GM21825 (cell line): Measurements from ENCODE around the gene TCIRG1.
A peak's percentile ranks its signal among the peaks of the same experiment; 100 is the strongest.

ENCODE experiments used
- ATAC-seq: cut with Tn5 transposase; IDR thresholded peaks from one replicate; pipeline ENCODE4 v1.9.1; 2021; ENCODE audit warnings: mild to moderate bottlenecking, moderate library complexity; ENCODE audit not compliant: unreplicated experiment

Gene TCIRG1

DNA sequence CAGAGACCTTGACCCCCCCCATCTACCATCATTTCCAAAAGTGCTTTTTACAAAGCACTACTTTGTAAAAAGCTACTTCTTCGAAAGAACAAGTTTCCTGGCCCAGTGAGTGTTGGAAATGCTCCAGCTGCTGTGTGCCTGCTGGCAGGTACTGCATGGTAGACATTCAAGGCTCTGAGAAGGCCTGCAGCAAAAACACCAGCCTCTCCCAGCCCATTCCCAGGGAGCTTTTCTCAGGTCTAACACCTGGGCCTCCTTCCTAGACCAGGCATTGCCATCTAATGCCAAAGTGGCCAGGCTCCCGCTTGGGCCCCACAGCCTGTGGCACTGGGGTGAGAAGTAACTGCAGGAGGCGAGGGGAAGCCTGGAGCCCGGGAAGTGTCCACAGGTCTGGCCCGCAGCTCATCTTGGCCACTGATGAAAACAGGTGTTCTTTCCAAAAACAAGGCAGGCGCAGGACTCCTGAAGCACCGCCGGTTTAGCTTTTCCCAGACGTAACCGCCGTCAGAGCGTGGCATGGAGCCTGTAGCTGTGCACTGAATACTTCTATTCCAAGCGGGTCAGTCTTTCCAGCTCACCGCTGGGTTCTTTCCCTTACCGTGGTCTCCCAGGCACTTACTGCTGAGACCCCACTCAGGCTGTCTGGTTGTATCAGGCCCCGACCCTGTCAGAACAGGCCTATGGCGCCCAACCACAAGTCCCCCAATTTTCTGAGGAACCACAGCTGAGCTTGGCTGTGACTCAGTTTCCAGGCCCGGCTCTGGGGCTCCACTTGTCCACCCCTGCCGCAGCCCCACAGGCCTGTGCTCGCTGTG lies 1.2 kb upstream of the TCIRG1 start:
- ATAC-seq: no peak

DNA sequence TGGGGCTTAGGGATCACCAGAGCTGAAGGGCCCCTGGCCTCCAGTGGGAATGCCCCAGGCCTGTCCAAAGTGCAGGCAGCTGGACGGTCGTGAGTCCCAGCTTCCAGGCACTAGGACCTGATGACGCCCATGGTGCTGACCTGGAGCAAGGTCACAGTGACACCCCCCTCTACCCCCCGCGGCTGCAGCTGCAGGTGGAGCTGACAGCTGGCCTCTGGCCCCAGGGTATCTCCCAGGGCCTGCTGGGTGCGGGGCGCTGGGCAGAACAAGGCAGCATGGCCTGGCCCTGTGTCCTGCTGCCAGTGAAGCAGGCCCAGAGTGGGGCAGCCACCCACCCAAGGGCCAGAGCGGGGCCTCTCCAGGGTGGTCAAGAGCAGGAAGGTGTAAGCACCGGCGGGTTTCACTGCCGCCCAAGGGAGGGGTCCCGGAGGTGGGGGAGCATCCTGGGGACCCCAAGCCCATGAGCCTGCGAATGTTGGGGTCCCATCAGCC lies 553 bp upstream of the TCIRG1 start:
- ATAC-seq: no peak

DNA sequence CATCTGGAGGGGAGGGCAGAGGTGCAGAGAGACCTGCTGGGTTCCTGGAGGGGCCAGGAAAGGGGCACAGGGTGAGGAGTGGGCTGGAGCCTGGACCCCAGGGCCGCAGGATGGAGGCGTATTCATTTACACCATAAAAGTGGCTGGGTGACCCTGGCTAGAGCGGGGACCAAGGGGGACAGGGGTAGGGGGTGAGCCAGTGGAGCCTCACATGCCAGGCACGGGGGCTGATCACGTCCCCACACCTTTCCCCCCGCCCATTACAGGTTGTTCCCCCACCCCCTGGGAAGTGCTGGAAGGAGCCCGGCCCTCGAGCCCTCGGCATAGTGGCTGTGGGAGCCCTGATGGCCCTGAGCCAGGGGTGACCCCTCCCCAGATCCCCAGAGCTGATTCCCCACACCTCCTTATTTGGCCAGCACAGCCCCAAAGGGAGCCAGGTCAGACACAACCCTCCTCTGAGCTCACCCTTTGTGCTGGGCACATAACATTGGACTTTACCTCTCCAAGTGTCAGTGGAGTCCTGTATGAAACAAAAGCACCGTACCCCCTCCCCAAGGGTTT lies 781 bp downstream of the TCIRG1 start:
- ATAC-seq: no peak

DNA sequence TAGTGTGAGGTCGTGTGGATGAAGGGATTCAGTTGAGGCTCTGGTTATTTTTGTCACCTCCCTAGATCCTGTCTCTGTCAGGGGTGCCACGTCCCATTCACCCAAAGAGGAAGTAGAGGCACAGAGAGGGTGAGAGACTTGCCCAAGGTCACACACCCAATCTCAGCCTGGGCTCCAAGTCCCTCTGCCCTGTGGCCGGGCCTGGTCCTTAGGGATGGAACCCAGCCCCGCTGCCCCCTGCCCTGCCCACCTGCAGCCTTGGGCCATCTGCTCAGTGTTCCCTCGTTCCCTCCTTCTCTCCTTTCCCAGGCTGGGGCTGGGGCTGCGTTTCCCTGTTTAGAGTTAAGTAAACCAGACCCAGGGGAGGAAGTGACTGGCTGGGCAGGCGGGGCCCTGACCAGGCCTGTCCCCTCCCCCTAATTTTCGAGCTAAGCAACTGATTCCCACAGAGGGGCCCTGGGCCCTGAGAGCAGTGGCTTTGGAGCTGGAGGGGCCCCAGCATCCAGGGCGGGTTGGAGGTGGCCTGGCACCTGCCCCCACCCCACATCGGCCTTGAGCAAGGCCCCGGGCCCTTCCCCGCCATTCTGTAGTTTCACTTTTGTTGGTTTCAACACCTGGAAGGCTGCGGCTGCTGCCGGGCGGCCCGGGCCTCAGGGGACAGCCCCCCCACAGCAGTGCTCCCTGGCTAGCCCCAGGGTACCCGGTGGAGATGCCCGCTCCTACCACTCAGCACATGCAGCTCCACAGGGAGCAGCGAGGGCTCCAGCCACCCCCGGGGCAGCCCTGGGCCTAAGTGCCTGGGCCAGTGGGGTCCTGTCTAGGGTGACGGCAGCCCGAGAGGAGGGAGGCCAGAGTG lies 1.5 kb downstream of the TCIRG1 start:
- ATAC-seq: peak; percentile 41

DNA sequence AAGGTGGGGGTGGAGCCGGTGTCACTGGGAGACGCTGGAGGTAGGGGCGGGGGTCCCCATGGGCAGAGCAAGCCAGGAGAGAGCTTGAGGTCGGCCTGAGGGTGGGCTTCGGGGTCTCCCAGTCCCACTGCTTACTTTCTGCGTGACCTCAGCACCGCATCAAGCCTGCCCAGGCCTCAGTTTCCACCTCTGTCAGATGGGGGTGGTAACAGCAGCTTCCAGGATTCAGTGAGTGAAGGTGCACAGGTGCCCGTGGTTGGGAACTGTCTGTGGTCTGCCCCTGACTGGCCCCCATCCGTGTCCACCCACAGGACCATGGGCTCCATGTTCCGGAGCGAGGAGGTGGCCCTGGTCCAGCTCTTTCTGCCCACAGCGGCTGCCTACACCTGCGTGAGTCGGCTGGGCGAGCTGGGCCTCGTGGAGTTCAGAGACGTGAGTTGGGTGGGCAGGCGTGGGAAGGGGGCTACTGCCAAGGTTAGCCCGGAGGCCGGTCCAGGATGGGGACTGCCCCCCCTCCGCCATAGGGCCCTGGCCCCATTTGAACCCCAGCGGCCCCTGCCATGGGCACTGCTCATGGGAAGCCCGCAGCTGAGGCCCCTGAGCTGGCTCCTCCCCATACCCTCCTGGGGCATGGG lies 2.2 kb downstream of the TCIRG1 start:
- no peak for ATAC-seq

DNA sequence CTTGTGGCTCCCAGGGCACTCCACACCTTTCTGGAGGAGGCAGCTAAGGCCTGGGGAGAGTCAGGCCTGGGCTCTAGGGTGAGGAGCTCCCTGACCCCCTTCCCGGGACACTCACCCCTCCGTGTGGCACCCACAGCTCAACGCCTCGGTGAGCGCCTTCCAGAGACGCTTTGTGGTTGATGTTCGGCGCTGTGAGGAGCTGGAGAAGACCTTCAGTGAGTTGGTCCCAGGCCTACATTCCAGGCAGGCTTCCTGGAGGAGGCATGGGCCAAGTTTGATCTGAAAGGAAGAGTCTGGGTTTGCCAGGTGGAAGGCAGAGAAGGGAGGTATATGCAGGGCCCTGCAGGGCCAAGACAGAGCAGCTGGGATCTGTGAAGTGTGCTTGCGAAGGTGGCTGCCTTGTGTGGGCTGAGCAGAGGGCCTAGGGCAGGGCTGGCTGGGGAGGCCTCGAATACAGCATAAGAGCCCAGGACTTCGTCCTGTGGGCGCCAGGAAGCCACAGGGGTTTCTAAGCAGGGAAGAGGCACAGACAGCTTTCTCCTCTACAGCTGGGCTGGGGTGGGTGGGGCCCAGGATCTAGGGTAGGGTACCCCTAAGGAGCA lies 2.9 kb downstream of the TCIRG1 start:
- no peak for ATAC-seq

DNA sequence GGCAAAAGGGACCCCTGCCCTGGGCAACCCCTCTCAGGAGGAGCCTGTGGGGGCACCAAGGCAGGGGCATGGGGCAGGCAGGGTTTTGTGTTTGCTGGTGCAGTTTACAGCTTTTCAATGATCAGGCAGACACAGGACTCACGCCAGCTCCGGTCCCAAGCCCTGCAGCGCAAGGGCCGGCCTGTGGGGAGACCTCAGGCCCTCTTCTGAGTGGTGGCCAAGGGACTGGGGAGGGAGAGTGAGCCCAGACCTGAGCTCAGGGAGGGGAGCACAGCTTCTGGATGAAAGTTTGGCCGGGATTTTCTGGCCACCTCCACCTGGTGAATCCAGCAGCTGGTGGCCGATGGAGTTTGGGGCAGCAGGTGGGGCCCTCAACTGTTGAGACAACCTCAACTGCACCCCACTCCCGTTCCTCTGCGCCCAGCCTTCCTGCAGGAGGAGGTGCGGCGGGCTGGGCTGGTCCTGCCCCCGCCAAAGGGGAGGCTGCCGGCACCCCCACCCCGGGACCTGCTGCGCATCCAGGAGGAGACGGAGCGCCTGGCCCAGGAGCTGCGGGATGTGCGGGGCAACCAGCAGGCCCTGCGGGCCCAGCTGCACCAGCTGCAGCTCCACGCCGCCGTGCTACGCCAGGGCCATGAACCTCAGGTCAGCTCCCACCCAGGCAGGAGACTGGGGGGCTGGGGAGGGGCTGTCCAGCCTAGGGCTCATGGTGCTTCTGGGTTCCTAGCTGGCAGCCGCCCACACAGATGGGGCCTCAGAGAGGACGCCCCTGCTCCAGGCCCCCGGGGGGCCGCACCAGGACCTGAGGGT lies 3.6 kb downstream of the TCIRG1 start:
- ATAC-seq: no peak

DNA sequence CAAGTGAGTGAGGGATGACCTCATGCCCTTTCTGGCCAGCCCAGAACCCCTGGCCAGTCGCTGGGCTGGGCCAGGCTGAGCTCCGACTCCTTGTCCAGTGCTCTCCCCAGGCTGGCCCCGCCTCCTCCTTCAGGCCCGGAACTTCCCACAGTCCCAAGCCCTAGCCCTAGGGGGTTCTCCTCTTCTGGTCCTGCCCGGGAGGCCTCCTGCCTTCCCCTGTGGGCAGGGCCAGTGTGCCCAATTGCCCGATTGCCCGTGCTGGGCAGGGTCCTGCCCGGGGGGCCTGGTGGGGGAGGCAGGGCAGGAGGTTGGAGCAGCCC lies 4.2 kb downstream of the TCIRG1 start:
- no peak for ATAC-seq

DNA sequence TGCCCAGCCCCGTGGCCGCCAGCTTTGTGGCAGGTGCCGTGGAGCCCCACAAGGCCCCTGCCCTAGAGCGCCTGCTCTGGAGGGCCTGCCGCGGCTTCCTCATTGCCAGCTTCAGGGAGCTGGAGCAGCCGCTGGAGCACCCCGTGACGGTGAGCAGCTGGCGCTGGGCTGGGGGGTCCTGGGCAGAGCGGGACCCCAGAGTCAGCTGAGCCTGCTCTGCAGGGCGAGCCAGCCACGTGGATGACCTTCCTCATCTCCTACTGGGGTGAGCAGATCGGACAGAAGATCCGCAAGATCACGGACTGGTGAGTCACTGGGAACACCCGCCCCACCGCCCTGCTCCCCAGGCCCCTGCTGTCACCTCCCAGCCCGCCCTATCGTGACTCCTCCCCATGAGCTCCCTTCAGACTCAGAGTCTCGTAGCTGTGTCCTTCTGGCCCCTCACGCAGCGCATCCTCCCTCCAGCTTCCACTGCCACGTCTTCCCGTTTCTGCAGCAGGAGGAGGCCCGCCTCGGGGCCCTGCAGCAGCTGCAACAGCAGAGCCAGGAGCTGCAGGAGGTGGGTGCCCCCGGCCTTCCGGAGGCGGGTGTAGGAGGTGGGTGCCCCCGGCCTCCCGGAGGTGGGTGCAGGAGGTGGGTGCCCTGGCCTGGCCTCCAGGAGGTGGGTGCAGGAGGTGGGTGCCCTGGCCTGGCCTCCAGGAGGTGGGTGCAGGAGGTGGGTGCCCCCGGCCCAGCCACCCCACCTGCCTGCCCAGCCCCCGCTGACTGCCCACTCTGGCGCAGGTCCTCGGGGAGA lies 4.7 kb downstream of the TCIRG1 start:
- ATAC-seq: no peak

DNA sequence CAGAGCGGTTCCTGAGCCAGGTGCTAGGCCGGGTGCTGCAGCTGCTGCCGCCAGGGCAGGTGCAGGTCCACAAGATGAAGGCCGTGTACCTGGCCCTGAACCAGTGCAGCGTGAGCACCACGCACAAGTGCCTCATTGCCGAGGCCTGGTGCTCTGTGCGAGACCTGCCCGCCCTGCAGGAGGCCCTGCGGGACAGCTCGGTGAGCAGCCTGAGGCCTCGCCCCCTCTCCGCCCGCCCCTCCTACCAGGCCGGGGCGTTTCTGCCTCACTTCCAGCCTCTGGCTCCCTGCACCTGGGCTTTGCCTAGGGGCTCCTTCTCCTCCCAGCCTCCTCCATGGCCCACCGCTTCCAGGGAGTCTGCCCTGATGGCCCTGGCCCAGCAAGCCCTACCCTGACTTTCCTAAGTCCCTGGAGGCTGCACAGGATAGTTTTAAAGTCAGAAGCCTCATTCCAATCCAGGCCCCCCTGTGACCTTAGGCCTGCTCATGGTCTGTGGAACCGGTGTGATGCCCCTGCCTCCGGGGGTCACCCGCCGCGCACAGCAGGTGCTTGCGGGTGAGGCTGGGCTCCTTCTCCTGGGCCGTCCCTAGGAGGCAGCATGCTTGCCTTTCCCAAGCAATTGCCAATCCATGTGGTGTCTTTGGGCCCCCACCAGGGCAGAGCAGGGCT lies 5.5 kb downstream of the TCIRG1 start:
- no peak for ATAC-seq

DNA sequence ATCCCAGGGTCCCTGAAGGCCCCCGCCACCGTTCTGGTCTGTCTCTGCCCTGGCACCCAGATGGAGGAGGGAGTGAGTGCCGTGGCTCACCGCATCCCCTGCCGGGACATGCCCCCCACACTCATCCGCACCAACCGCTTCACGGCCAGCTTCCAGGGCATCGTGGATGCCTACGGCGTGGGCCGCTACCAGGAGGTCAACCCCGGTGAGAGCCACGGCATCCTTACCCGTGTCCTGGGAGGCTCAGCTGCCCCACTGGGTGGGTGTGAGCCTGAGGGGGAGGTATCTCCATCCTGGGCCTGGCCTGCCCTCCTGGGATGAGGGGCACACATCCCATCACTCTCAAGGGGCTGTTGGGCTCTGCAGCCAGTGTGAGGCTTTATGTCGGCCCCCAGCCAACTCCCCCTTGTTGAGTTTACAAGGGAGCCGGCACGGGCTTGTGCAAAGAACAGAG lies 6.1 kb downstream of the TCIRG1 start:
- no peak for ATAC-seq

DNA sequence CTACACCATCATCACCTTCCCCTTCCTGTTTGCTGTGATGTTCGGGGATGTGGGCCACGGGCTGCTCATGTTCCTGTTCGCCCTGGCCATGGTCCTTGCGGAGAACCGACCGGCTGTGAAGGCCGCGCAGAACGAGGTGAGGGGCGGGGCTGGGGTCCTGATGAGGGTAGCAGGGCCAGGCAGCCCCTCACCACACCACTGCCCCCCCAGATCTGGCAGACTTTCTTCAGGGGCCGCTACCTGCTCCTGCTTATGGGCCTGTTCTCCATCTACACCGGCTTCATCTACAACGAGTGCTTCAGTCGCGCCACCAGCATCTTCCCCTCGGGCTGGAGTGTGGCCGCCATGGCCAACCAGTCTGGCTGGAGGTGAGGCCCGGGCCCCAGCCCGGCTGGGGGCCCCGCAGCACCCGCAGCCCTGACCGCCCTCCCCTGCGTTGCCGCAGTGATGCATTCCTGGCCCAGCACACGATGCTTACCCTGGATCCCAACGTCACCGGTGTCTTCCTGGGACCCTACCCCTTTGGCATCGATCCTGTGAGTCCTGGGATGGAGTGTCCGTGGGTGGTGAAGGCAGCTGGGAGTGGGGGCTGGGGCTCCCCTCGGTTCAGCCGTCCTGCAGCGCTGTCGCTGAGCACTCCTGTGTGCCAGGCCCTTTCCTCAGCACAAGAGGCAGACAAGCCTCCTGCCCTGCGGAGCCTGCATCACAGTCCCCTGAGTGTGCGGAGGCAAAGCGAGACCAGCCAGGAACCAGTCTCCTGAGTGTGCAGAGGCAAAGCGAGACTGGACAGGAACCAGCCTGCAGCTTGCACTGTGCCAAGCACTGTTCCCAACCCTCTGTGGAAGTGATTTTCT lies 8.8 kb downstream of the TCIRG1 start:
- ATAC-seq: no peak

DNA sequence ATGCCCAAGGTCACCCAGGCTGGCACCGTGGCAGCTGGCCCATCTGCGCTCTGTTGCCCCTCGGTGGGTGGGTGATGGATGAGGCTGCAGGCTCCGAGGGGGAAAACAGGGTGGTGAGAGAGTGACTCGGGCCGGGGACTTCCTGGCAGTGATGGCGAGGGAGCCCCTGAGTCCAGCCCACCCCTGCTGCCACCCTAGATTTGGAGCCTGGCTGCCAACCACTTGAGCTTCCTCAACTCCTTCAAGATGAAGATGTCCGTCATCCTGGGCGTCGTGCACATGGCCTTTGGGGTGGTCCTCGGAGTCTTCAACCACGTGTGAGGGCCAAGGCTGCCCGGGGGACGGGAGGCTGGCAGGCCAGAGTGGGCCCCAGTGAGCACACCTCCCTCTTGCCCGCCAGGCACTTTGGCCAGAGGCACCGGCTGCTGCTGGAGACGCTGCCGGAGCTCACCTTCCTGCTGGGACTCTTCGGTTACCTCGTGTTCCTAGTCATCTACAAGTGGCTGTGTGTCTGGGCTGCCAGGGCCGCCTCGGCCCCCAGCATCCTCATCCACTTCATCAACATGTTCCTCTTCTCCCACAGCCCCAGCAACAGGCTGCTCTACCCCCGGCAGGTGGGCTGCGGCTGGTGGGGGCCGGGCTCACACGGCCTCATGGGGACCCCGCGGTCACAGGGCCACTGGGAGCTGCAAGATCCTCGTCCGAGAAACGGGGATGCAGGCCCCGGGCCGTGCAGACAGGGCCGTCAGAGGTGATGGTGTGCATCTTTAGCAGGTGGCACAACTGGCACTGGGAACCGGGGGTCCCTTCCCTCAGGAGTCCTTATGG lies 10.1 kb downstream of the TCIRG1 start:
- ATAC-seq: no peak

DNA sequence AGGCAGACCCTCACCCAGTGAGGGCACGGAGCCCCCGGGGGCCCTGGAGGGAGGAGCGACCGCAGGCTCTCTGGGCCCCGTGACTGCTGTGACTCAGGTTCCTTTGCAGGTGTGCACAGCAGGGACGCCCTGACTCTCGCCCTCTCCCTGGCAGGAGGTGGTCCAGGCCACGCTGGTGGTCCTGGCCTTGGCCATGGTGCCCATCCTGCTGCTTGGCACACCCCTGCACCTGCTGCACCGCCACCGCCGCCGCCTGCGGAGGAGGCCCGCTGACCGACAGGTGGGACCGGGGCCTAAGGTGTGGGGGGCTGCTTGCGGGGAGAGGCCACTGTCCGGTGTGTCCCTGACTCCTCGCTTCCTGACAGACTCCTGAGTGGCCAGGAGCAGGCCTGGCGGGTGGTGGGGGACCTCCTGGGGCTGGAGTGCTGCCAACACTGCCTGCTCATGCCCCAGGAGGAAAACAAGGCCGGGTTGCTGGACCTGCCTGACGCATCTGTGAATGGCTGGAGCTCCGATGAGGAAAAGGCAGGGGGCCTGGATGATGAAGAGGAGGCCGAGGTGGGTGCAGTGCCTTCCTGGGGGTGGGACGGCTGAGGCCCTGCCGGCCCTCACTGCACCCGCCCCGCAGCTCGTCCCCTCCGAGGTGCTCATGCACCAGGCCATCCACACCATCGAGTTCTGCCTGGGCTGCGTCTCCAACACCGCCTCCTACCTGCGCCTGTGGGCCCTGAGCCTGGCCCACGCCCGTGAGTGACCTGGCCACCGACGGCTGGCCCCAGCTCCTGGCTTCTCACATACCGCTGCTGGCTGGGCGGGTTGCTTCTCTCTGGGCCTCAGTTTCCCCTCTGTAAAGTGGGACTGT lies 10.9 kb downstream of the TCIRG1 start:
- no peak for ATAC-seq

DNA sequence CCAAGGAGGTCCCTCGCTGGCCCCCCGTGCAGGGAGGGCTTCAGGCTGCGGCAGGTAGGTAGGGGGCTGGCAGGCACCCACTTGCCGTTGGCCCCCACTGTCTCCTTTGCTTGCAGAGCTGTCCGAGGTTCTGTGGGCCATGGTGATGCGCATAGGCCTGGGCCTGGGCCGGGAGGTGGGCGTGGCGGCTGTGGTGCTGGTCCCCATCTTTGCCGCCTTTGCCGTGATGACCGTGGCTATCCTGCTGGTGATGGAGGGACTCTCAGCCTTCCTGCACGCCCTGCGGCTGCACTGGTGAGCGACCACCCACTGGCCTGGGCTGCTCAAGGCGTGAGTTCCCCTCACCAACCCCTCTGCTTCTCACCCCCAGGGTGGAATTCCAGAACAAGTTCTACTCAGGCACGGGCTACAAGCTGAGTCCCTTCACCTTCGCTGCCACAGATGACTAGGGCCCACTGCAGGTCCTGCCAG lies 11.6 kb downstream of the TCIRG1 start:
- no peak for ATAC-seq
